NCI-H2029 treated with DMSO at 0.1 percent for 48 hours (cell line): ENCODE measurements around the gene ADAM12.
"Not testable (repeated sequence)": the region's sequence is repeated elsewhere in the genome, so short reads cannot be mapped to it uniquely, and the experiment has no call there.

Experiments
- DNase-seq: peaks from one replicate; lab custom pipeline; 2025; lab: John Stamatoyannopoulos, UW

The ADAM12 gene

GRCh38 chr10:126405239-126405775 is 17.0 kb upstream of the ADAM12 start:
- DNase-seq, result no peak

- DNase-seq, result no peak
Measured at GRCh38 chr10:126402721-126403695, 14.7 kb upstream of the ADAM12 start.

DNA sequence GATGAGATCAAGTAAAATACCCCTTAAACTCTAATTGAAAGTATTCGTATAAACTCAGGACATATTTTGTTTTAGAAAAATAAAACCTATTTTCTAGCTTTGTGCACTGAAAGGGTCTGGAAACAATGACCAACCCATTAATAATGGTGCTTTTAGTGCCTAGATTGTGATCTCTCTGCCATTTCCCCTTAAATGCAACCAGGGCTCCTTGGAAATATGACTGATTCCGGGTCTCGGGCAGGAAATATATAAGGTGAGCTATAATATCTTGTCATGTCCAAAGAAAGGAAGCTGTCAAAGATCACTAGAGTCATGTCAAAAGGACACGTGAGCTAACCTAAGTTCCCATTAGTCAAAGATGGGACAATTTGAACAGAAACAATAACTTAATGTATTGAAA is 12.4 kb upstream of the ADAM12 start:
- no peak for DNase-seq

GRCh38 chr10:126398924-126399323 is 10.6 kb upstream of the ADAM12 start:
- DNase-seq, result no peak

DNA sequence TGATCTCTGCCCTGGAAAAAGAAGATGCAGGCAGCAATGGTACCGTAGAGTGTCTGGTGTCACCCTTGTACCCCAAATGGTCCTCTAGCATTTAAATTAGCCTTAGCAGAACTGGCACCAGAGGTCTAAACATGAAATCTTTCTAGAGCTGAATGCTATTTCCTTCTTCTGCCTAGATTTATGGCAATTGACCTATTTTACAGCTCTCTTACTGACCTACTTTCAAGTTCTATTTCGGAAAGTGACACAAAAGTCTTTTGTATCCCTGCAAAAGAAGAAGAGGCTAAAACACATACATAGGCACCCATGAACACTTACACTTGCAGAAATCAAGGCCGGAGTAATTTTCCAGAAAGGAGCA is 10.1 kb upstream of the ADAM12 start:
- DNase-seq, result no peak

DNA sequence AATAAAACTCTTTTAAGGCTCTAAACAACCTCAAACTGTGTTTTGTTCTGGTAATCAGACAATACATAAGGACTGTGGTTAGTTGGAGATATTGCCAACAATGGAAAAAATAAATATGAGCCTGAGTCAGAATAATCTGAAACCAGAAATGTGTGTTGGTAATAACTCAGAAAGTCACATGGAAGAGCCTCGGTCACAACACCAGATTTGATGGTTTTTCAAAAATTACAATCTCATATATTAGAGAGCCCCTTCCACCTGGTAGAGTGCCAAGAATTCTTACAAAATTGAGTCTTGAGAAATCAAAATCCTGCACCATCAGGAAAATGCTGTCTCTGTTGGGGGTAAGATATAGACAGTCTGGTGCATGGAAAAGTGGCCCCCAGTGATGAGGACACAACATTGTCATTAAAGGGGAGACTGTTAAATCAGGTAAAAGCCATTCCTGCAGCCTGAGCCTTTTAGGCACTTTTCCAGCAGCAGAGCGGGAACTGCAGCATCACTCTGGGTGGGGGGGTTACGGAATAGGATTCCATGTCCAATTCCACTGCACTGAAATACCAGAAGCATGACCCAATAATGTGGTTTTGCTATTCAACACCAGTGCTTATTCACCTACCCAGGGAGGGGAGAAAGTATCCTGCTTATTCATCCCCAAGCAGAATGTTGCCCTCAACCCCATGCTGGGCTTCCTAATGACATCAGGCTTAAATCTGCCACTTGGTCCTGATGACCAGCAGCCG is 9.5 kb upstream of the ADAM12 start:
- no peak for DNase-seq

DNA sequence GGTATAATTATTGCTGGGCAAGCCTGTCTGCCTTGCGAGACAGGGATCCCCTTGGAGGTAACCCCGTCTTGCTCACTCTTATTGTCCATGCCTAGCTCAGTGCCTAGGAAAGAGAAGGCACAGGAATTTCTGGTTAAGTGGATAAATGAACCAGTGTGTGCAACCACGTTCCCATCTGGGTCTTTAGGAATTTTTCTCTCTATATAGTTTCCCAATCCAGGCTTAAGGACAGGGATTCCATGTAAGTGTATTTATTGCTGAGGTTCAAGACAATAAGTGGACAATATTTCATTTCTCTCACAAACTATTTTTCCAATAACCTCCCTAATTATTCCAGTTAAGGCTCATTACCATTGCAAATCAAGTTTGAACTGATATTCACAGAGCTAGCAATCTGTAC is 8.9 kb upstream of the ADAM12 start:
- DNase-seq, result no peak

DNA sequence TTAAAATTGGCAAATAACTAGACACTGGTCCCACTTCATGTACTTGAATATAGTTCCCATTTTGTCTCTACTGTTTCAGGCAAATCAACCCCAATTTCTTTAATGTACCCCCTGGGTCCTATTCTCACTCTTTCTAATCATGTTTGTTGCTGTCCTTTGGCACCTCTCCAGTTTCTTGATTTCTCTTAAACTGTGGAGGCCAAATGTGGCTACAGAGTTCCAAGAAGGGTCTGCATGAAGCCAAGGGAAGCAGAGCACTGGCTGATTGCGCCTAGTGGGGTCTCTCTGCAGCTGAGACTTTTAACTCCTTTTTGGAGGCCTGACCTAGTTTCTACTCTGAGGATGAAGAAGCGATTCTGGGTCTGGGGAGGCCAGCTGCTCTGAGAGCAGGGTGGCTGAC is 6.7 kb upstream of the ADAM12 start:
- DNase-seq, result no peak

DNA sequence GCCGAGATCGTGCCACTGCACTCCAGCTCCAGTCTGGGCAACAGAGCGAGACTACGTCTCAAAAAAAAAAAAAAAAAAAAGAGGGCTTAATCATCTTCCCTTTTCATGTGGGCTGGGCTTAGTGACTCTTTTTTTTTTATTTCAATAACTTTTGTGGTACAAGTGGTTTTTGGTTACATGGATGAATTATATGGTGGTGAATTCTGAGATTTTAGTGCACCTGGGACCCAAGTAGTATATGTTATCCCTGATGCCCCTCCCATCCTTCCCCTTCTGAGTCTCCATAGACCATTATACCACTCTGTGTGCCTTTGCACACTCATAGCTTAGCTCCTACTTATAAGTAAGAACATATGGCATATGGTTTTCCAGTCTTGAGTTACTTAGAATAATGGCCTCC is 4.8 kb upstream of the ADAM12 start:
- DNase-seq, result no peak

DNA sequence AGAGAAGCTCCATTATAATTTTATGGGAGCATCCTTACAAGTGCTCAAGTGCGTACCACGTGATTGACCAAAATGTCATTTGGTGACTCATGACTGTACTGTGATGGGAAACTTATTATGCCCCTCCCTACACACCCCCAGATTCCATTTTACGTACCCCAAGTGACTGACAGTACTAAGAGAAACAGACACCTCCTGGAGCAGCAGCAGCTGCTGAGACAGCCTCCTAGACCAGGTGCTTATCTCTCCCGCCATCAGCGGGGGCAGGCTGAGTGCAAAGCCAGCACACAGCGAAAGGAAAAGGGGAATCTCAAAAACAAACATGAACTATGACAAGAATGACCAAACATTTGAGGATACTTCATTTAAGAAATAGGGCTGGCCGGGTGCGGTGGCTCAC is 4.2 kb upstream of the ADAM12 start:
- DNase-seq, result no peak

GRCh38 chr10:126392068-126392467 is 3.8 kb upstream of the ADAM12 start:
- DNase-seq, result no peak

DNA sequence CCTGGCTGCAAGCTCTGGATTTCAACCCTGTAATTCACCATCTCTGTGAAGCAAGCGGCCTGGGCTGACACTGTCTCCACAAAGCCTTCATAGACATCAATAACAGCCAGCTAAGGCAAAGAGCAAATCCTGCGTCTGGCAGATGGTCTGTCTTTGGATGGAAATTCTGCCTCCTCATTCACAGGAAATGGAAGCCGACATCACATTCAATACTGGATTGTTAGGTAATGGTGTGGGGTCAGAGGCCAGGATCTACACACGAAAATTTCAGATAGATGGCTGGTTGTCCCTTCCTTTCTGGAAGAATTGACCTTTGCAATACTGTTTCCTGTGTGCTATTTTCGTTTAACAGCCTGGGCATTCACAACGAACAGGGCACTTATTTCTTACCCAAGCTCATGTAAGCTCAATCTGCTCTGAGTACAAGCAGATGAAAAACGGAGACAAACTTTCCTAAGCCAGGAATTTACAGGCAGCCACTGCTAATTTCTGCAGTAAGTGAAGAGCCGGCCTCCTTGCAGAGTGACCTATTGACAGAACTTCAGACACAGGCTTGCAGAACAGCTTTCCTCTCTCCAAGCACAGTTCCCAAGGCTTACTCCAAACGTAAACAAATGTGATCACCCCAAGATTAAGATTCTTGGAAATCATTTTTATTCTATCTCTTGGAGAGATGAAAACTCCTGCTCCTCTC is 3.1 kb upstream of the ADAM12 start:
- no peak for DNase-seq

- no peak for DNase-seq
Measured at GRCh38 chr10:126390324-126390723, 2.0 kb upstream of the ADAM12 start.

DNA sequence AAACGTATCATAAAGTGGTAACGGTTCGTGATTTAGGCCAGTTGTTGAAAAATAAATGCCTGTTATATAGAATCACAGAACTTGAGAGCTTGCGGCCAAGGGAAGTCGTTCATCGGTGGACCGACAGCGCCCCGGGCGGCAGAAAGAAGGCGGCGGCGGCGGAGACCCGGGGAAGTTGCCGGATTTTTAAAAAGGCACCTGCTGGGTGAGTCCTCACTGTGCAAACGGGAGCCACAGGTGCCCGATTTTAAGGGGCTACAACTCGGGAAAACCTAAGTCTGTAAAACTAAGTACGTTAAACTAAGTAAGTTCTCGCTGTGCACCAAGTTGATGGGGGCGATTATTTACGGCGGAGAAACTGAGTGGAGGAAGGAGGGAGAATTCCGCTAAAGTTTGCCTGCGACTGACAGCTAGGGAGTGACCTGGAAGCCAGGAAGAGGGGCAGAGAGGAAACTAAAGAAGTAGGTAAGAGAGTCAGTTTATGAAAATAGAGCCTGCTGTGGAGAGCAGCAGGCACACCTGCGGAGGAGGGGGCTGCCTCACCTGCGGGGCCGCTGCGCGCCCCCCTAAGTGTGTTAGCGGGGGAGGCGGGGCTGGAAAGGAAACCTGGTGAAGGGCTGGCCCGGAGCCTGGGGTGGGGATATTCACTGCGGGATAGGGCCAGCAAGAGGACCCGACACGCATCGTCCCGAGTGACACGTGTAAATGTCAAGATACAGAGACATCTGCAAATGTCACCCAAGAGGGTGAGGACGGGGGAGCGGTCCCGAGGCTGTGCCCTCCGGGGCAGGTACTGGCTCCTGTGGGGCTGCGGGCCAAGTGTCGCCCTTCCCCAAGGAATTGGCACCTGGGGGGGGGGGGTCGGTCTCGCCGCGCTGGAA is 996 bp downstream of the ADAM12 start:
- peak; percentile 3 for DNase-seq

DNA sequence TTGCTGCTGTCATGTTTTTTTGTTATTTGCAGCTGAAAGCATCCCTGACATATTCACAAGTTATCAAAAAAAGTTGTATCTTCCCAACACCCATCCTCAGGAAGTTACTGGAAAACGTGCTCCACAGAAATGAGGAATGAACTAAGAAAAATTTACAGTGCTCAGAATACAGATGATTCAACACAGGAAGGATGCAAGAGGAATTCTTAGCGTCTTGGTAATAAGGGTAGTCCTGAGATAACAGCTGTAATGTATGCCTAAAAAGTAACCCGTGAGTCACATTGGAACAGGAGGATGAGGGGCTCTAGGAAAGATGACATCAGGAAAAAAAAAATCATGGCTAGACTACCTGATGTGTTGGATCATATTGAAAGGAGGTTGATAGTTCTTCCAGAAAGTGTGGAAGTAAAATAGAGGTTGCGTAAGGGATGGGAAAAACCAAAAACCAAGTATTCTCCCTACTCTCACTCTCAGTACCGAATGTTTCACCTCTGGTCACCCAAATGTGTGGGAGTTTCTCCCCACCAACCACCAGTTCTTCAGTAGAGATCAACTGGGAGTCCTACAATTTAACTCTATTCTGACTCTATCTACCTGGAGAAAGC is 3.9 kb downstream of the ADAM12 start:
- no peak for DNase-seq

- DNase-seq, result no peak
Measured at GRCh38 chr10:126380352-126381076, 7.8 kb downstream of the ADAM12 start.

GRCh38 chr10:126379166-126379565 is 9.1 kb downstream of the ADAM12 start:
- not testable (repeated sequence) for DNase-seq

DNA sequence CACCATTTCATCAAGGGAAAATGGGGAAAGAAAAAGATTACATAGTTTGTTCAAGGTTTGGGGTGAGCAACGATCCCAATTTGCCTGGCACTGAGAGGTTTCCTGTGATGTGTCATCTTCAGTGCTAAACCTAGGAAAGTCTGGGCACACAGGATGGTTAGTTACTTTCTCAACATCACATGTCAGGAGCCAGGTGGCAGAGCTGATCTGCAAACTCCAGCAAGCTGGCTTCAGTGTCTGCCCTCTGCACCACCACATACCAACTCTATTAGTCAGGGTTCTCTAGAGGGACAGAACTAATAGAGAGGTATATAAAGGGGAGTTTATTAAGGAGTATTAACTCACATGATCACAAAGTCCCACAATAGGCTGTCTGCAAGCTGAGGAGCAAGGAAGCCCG is 11.3 kb downstream of the ADAM12 start:
- DNase-seq, result no peak

DNA sequence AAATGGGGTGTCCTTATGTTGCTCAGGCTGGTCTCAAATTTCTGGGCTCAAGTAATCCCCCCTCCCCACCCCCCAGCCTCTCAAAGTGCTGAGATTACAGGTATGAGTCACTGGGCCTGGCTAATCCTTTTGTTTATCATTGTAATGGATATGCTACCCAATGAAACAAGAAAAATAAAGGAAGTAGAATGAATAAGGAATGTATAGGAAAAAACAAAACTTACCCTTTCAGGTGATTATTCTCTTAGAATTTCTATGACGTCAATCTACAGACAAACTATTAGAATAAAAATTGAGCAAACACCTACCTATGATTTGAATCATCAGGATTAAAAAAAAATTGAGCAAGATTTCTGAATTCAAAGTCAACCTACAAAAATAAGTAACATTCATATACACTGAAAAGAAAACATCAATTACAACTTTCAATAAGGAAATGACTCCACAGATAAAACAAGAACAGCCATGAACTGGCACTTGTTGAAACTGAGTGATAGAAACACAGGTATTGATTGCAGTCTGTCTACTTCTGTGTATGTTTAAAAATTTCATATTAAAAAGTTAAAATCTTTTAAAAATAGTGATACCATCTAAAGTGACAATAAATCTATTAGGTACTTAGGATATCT is 12.2 kb downstream of the ADAM12 start:
- DNase-seq, result no peak

DNA sequence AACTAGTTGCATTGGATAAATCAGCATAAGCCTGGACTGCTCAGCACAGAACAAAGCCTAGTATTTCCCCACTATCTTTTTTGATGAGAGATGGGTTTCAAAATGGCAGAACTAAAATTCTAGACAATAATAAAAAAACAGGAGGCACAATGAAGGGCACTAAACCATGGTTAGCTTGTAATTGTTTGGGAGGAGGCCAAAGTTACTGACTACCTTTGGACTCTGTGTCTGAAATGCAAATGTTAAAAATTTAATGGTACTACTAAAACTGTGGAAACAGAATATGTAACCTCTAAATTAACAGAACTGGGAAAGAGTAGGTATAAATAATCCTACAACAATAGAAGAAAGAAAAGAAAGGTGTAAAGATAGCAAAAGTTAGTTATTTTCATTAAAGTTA is 13.0 kb downstream of the ADAM12 start:
- no peak for DNase-seq
